ENCODE results near the gene PARD3. TPM values are rescaled to one million over a fixed set of nuclear protein-coding genes. Genes with fewer than 3 reads are reported as not detected.

Gene PARD3
- total RNA-seq, 1 donor from 2014 or later: 35.4 TPM

DNA sequence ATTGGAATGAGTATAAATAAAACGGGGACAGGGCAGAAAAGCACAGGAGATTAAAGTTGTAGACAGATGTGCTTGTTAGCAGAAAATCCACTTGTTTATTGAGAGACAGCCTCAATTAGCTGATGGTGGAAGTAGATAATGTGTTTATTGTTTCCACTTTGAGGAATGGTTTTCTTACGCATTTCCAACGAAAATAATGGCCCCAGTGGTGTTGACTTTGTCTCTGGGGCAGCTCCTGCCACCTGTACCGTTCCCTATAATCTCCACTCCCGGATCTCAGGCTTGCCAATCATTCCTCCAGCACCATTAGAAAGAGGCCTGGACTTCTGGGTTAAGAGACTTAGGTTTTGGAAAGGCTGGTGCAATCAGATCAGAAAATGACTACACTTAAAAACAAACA lies 638.7 kb downstream of the PARD3 start:
- Histone ChIP-seq H3K36me3 (ENCODE audit: insufficient read depth, low read length) (no peaks in the 10 kb centered on the region), H3K9me3 (ENCODE audit: insufficient read depth, low read depth, low read length) (no peaks in the 10 kb centered on the region), H3K27me3 (ENCODE audit: insufficient read depth, low read length) (no peaks in the 10 kb centered on the region), H2AFZ (ENCODE audit: low read depth, low read length) (no peak overlapping the region), H3K9ac (ENCODE audit: low read length) (no peak overlapping the region), H3K4me3 (ENCODE audit: insufficient read depth, low read depth, low read length) (no peak overlapping the region), H3K79me2 (ENCODE audit: insufficient read depth, low read length) (no peaks in the 10 kb centered on the region), H3K27ac (ENCODE audit: low read depth, low read length) (no peak overlapping the region), H4K20me1 (ENCODE audit: insufficient read depth, low read length) (no peaks in the 10 kb centered on the region), H3K4me2 (ENCODE audit: low read length) (no peak overlapping the region), H3K4me1 (ENCODE audit: insufficient read depth, low read length) (peaks cover 6% of the 10 kb centered on the region)
- H3K27me3 Mint-ChIP-seq (ENCODE audit: low read depth, unreplicated experiment): no peaks in the 10 kb centered on the region
- no peak for DNase-seq (ENCODE audit: low read depth)
- H3K4me1 Mint-ChIP-seq (ENCODE audit: low read depth, unreplicated experiment): peaks cover 7% of the 10 kb centered on the region
- no peaks in the 10 kb centered on the region for H3K36me3 Mint-ChIP-seq (ENCODE audit: low read depth, unreplicated experiment)
- TF ChIP-seq, protein P1, sequence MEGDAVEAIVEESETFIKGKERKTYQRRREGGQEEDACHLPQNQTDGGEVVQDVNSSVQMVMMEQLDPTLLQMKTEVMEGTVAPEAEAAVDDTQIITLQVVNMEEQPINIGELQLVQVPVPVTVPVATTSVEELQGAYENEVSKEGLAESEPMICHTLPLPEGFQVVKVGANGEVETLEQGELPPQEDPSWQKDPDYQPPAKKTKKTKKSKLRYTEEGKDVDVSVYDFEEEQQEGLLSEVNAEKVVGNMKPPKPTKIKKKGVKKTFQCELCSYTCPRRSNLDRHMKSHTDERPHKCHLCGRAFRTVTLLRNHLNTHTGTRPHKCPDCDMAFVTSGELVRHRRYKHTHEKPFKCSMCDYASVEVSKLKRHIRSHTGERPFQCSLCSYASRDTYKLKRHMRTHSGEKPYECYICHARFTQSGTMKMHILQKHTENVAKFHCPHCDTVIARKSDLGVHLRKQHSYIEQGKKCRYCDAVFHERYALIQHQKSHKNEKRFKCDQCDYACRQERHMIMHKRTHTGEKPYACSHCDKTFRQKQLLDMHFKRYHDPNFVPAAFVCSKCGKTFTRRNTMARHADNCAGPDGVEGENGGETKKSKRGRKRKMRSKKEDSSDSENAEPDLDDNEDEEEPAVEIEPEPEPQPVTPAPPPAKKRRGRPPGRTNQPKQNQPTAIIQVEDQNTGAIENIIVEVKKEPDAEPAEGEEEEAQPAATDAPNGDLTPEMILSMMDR (IDR thresholded peaks at IDR 0.05; ENCODE audit: insufficient read depth, low read depth, low read length): no peak
- TF ChIP-seq EZH2 (IDR thresholded peaks at IDR 0.05; ENCODE audit: insufficient read depth, low read length): no peak
- no peak overlapping the region for H3K27ac Mint-ChIP-seq (ENCODE audit: unreplicated experiment)
- no peak for FAIRE-seq
- no peaks in the 10 kb centered on the region for H3K9me3 Mint-ChIP-seq (ENCODE audit: unreplicated experiment)
- no peak overlapping the region for H3K4me3 Mint-ChIP-seq (ENCODE audit: unreplicated experiment)

DNA sequence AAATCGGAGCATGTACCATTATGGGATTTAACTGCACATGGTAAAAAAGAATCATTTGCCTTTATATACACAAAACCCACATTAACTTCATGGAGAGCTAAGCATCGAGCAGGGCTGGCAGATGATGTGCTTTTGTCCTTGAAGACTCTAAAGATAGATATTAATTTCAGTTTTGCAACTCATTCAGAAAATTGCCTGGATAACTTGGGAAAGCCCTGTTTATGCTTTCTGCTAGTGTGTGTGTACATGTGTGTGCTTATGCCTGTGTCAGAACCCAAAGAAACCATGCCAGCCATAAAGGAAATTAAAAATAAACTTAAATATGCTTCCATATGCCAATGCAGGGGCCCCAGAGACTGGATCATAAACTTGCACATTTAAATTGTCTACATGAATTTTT lies 640.0 kb downstream of the PARD3 start:
- Histone ChIP-seq H3K9ac (ENCODE audit: low read length) (no peak overlapping the region), H3K79me2 (ENCODE audit: insufficient read depth, low read length) (no peaks in the 10 kb centered on the region), H3K27ac (ENCODE audit: low read depth, low read length) (no peak overlapping the region), H2AFZ (ENCODE audit: low read depth, low read length) (no peak overlapping the region), H4K20me1 (ENCODE audit: insufficient read depth, low read length) (no peaks in the 10 kb centered on the region), H3K9me3 (ENCODE audit: insufficient read depth, low read depth, low read length) (no peaks in the 10 kb centered on the region), H3K4me2 (ENCODE audit: low read length) (no peak overlapping the region), H3K4me1 (ENCODE audit: insufficient read depth, low read length) (peaks cover 6% of the 10 kb centered on the region), H3K36me3 (ENCODE audit: insufficient read depth, low read length) (no peaks in the 10 kb centered on the region), H3K27me3 (ENCODE audit: insufficient read depth, low read length) (no peaks in the 10 kb centered on the region), H3K4me3 (ENCODE audit: insufficient read depth, low read depth, low read length) (no peak overlapping the region)
- H3K27me3 Mint-ChIP-seq (ENCODE audit: low read depth, unreplicated experiment): no peaks in the 10 kb centered on the region
- no peak overlapping the region for H3K4me3 Mint-ChIP-seq (ENCODE audit: unreplicated experiment)
- TF ChIP-seq EZH2 (IDR thresholded peaks at IDR 0.05; ENCODE audit: insufficient read depth, low read length): no peak
- TF ChIP-seq, protein P1 (IDR thresholded peaks at IDR 0.05; ENCODE audit: insufficient read depth, low read depth, low read length): no peak
- DNase-seq (ENCODE audit: low read depth) (no peak), FAIRE-seq (no peak)
- H3K4me1 Mint-ChIP-seq (ENCODE audit: low read depth, unreplicated experiment): peaks cover 7% of the 10 kb centered on the region
- no peak overlapping the region for H3K27ac Mint-ChIP-seq (ENCODE audit: unreplicated experiment)
- peaks cover 2% of the 10 kb centered on the region for H3K36me3 Mint-ChIP-seq (ENCODE audit: low read depth, unreplicated experiment)
- H3K9me3 Mint-ChIP-seq (ENCODE audit: unreplicated experiment): no peaks in the 10 kb centered on the region

DNA sequence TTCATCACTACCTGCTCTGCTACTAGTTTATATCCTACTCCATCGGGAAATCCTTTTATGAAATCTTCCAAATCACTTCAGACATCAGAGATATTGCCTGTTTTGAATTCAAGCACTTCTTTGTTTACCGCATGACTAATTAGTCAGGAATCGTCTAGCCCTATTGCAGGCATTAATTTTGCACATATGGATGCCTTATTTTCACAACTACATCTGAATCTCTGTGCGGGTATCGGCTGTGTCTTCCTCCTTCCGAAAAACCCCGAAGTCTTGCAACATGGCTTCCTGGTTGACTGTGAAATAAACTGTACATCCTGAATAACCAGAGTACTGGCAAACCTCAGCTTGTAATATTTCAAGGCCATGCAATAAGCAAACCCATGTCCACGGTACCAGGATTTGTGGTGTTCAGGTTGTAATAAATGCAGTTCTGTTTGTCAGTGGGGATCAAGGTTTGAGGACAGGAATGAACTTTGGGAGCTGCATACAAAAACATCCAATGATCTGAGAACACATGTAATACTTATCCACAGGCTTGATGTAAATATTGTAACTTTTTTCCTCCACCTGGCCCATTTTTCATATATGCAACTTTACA lies 642.1 kb downstream of the PARD3 start:
- Histone ChIP-seq H3K79me2 (ENCODE audit: insufficient read depth, low read length) (no peaks in the 10 kb centered on the region), H3K4me1 (ENCODE audit: insufficient read depth, low read length) (peaks cover 3% of the 10 kb centered on the region), H3K27ac (ENCODE audit: low read depth, low read length) (no peak overlapping the region), H3K36me3 (ENCODE audit: insufficient read depth, low read length) (no peaks in the 10 kb centered on the region), H3K9ac (ENCODE audit: low read length) (no peak overlapping the region), H3K4me3 (ENCODE audit: insufficient read depth, low read depth, low read length) (no peak overlapping the region), H3K9me3 (ENCODE audit: insufficient read depth, low read depth, low read length) (no peaks in the 10 kb centered on the region), H2AFZ (ENCODE audit: low read depth, low read length) (no peak overlapping the region), H4K20me1 (ENCODE audit: insufficient read depth, low read length) (no peaks in the 10 kb centered on the region), H3K27me3 (ENCODE audit: insufficient read depth, low read length) (no peaks in the 10 kb centered on the region), H3K4me2 (ENCODE audit: low read length) (no peak overlapping the region)
- Mint-ChIP-seq H3K4me3 (ENCODE audit: unreplicated experiment) (no peak overlapping the region), H3K27me3 (ENCODE audit: low read depth, unreplicated experiment) (no peaks in the 10 kb centered on the region), H3K36me3 (ENCODE audit: low read depth, unreplicated experiment) (peaks cover 2% of the 10 kb centered on the region), H3K9me3 (ENCODE audit: unreplicated experiment) (no peaks in the 10 kb centered on the region), H3K27ac (ENCODE audit: unreplicated experiment) (no peak overlapping the region), H3K4me1 (ENCODE audit: low read depth, unreplicated experiment) (peaks cover 3% of the 10 kb centered on the region)
- DNase-seq (ENCODE audit: low read depth) (peak; percentile 20), FAIRE-seq (no peak)
- no peak for TF ChIP-seq EZH2 (IDR thresholded peaks at IDR 0.05; ENCODE audit: insufficient read depth, low read length)
- TF ChIP-seq, protein P1 (IDR thresholded peaks at IDR 0.05; ENCODE audit: insufficient read depth, low read depth, low read length): no peak

All from astrocyte (in vitro differentiated cells and primary cell).